HCT116 (cell line): ENCODE measurements around the gene SLC25A3. TPM values are rescaled to one million over a fixed set of nuclear protein-coding genes. Genes with fewer than 3 reads are reported as not detected.

Source experiments
- ATAC-seq: fragments of 200-7000 bp; cut with Tn5 transposase; 2 replicates; pipeline ENCODE4 v1.9.1; 2020; ENCODE audit warnings: mild to moderate bottlenecking, moderate library complexity
- BruUV-seq: library from RNA; stranded (reverse); fragments of 400-500 nt; replicated peaks from 2 replicates; lab custom pipeline; 2021; lab: Mats Ljungman, UMichigan
- CTCF ChIA-PET: fragments of 300-600 bp; sonication (Branson Sonifier 250); formaldehyde crosslinking; loops from one replicate; lab custom pipeline; 2021; ENCODE audit warnings: antibody characterized with exemption; lab: Charles Lee
- POLR2A ChIA-PET: fragments of 300-600, 350-600 bp; sonication (Branson Sonifier 250); formaldehyde crosslinking; loops from one replicate; lab custom pipeline; 2021; ENCODE audit warnings: antibody characterized with exemption; lab: Charles Lee
- RAD21 ChIA-PET, 2 experiments: fragments of 300-600 bp; sonication (Branson Sonifier 250); formaldehyde crosslinking; loops; one replicate each; lab custom pipeline; 2023; ENCODE audit warnings: low total read pairs in 2 of 2; ENCODE audit not compliant: uncharacterized antibody in 2 of 2, unreplicated experiment in 2 of 2, low non-redundant PET in 1 of 2; lab: Charles Lee
- DNase-seq: peaks from one replicate; pipeline ENCODE4 v3.0.0-alpha.2; 2010; ENCODE audit warnings: low read depth, low spot score
- H2AFZ ChIP-seq: fragments of 200-600 bp; shearing (Covaris generic), sonication (generic); 2 replicates; pipeline ENCODE4 v1.6.1; 2017; ENCODE audit warnings: low read depth, mixed run types, mixed read lengths, antibody characterized with exemption, low read length; ENCODE audit not compliant: poor library complexity, severe bottlenecking
- H3K27ac ChIP-seq: 2 replicates; pipeline ENCODE4 v1.5.1; 2012; ENCODE audit warnings: low read depth, low read length
- H3K27me3 ChIP-seq: fragments of 200-600 bp; sonication (generic); 2 replicates; pipeline ENCODE4 v1.6.1; 2016; ENCODE audit warnings: mixed run types, low read length, mixed read lengths; ENCODE audit not compliant: insufficient read depth
- H3K36me3 ChIP-seq, 2 experiments: fragments of 200-500 bp in 1 of 2; fragments of 200-600 bp in 1 of 2; sonication (Bioruptor generic) in 1 of 2; sonication (generic) in 1 of 2; 2 replicates each; pipeline versions ENCODE4 v1.5.1 to v1.6.1; 2014 to 2016; ENCODE audit warnings: low read length in 2 of 2, inconsistent platforms in 1 of 2, mixed read lengths in 1 of 2, mixed run types in 1 of 2; ENCODE audit not compliant: insufficient read depth in 2 of 2, control insufficient read depth in 1 of 2
- H3K4me1 ChIP-seq, 2 experiments: fragments of 200-600 bp in 1 of 2; sonication (generic) in 1 of 2; 2 replicates each; pipeline versions ENCODE4 v1.5.1 to v1.6.1; 2012 to 2017; ENCODE audit warnings: low read length in 2 of 2, inconsistent platforms in 1 of 2, mild to moderate bottlenecking in 1 of 2, mixed read lengths in 1 of 2, mixed run types in 1 of 2, moderate library complexity in 1 of 2; ENCODE audit not compliant: insufficient read depth in 2 of 2, control insufficient read depth in 1 of 2
- H3K4me2 ChIP-seq: fragments of 200-600 bp; sonication (generic); 2 replicates; pipeline ENCODE4 v1.6.1; 2017; ENCODE audit warnings: mixed run types, low read length, mixed read lengths
- H3K4me3 ChIP-seq, 2 experiments: fragments of 200-600 bp in 1 of 2; sonication (generic) in 1 of 2; replicated peaks in 1 of 2; 2 replicates each; pipeline ENCODE4 v1.5.1; 2011 to 2016; ENCODE audit warnings: low read length in 2 of 2, control low read depth in 1 of 2, low read depth in 1 of 2, mild to moderate bottlenecking in 1 of 2, mixed read lengths in 1 of 2, mixed run types in 1 of 2
- H3K79me2 ChIP-seq: fragments of 200-600 bp; sonication (generic); 2 replicates; pipeline ENCODE4 v1.6.1; 2017; ENCODE audit warnings: mild to moderate bottlenecking, mixed run types, low read length, moderate library complexity, mixed read lengths; ENCODE audit not compliant: insufficient read depth
- H3K9ac ChIP-seq: fragments of 200-600 bp; sonication (generic); 2 replicates; pipeline ENCODE4 v1.6.1; 2016; ENCODE audit warnings: low read length, mixed read lengths
- H3K9me2 ChIP-seq: fragments of 200-600 bp; sonication (generic), shearing (Covaris generic); 2 replicates; pipeline ENCODE4 v1.6.1; 2017; ENCODE audit warnings: mixed run types, mild to moderate bottlenecking, moderate library complexity; ENCODE audit not compliant: insufficient read depth
- H3K9me3 ChIP-seq, 2 experiments: fragments of 200-500 bp in 1 of 2; fragments of 200-600 bp in 1 of 2; sonication (Bioruptor generic) in 1 of 2; sonication (generic) in 1 of 2; 2 replicates each; pipeline ENCODE4 v1.6.1; 2014 to 2017; ENCODE audit warnings: low read length in 2 of 2, mixed read lengths in 2 of 2, inconsistent platforms in 1 of 2, low read depth in 1 of 2, mild to moderate bottlenecking in 1 of 2, mixed run types in 1 of 2, moderate library complexity in 1 of 2; ENCODE audit not compliant: control insufficient read depth in 1 of 2, insufficient read depth in 1 of 2
- H4K20me1 ChIP-seq: fragments of 200-600 bp; sonication (generic), shearing (Covaris generic); 2 replicates; pipeline ENCODE4 v1.6.1; 2017; ENCODE audit warnings: mixed run types, mild to moderate bottlenecking, moderate library complexity; ENCODE audit not compliant: insufficient read depth
- CEBPB ChIP-seq: IDR thresholded peaks from 2 replicates; pipeline ENCODE4 v1.6.1; 2012; ENCODE audit warnings: low read depth
- ELF1 ChIP-seq: IDR thresholded peaks from 2 replicates; pipeline ENCODE4 v1.6.1; 2012; ENCODE audit warnings: low read depth, borderline replicate concordance
- EZH2 ChIP-seq: fragments of 200-600 bp; sonication (generic); IDR thresholded peaks from 2 replicates; pipeline ENCODE4 v1.6.1; 2017; ENCODE audit warnings: antibody characterized with exemption, mixed run types
- FOSL1 ChIP-seq: IDR thresholded peaks from 2 replicates; pipeline ENCODE4 v1.6.1; 2012; ENCODE audit warnings: low read depth
- POLR2A ChIP-seq: IDR thresholded peaks from 2 replicates; pipeline ENCODE4 v1.7.0; 2011; ENCODE audit warnings: borderline replicate concordance; ENCODE audit not compliant: insufficient read depth, insufficient read length; ENCODE audit errors: extremely low read depth
- RAD21 ChIP-seq: IDR thresholded peaks from 2 replicates; pipeline ENCODE4 v1.6.1; 2012; ENCODE audit warnings: low read depth, mild to moderate bottlenecking
- REST ChIP-seq: IDR thresholded peaks from 2 replicates; pipeline ENCODE4 v1.6.1; 2012; ENCODE audit warnings: low read depth
- SIN3A ChIP-seq: IDR thresholded peaks from 2 replicates; pipeline ENCODE4 v1.6.1; 2012; ENCODE audit warnings: low read depth
- SP1 ChIP-seq: IDR thresholded peaks from 2 replicates; pipeline ENCODE4 v1.6.1; 2012; ENCODE audit warnings: low read depth
- SRF ChIP-seq: IDR thresholded peaks from 2 replicates; pipeline ENCODE4 v1.6.1; 2012; ENCODE audit warnings: low read depth
- TCF7L2 ChIP-seq: IDR thresholded peaks from 2 replicates; pipeline ENCODE4 v1.7.0; 2011; ENCODE audit warnings: borderline replicate concordance, inconsistent platforms; ENCODE audit not compliant: insufficient read depth, insufficient read length; ENCODE audit errors: extremely low read depth
- YY1 ChIP-seq: IDR thresholded peaks from 2 replicates; pipeline ENCODE4 v1.6.1; 2011; ENCODE audit warnings: low read length, low read depth, moderate library complexity, mild to moderate bottlenecking; ENCODE audit not compliant: insufficient replicate concordance; ENCODE audit errors: extremely low read depth
- ZFX ChIP-seq: fragments of 450-650 bp; IDR thresholded peaks from 2 replicates; pipeline ENCODE4 v1.6.1; 2017
- ZNF274 ChIP-seq: fragments of 200-500 bp; sonication (Bioruptor generic); IDR thresholded peaks from 2 replicates; pipeline ENCODE4 v1.6.1; 2014; ENCODE audit warnings: mild to moderate bottlenecking, low read depth, low read length, inconsistent platforms
- intact Hi-C: fragments of 100-400 bp; cut with micrococcal nuclease; formaldehyde crosslinking; loops from 2 replicates; pipeline ENCODE4 v1.10.0; 2022
- total RNA-seq: library from RNA; stranded (reverse); gene quantifications from one replicate; pipeline ENCODE4 v1.2.1, GENCODE V29; 2021; ENCODE audit not compliant: unreplicated experiment

SLC25A3 gene
- total RNA-seq, 1 experiment from 2014 or later = 927 TPM

- TF ChIP-seq REST (no peak), ELF1 (peak; percentile 58; the same call in 1 of the 2 replicates), POLR2A (peak; percentile 97), FOSL1 (peak; percentile 5; the same call in 1 of the 2 replicates), RAD21 (no peak), SIN3A (peak; percentile 93)
Observed at GRCh38 chr12:98593351-98594049, at the start of gene SLC25A3 (continued).

GRCh38 chr12:98543701-98544100 lies 49.8 kb upstream of the SLC25A3 start:
- Histone ChIP-seq H3K9me3 (no peaks in the 10 kb centered on the region), H3K36me3 (peaks cover 45 to 58% of the 10 kb centered on the region in 2 experiments), H3K79me2 (peaks cover 71% of the 10 kb centered on the region), H3K4me1 (no peaks in the 10 kb centered on the region), H2AFZ (no peak overlapping the region), H3K27ac (no peak overlapping the region), H3K9ac (no peak overlapping the region), H3K27me3 (no peaks in the 10 kb centered on the region), H4K20me1 (peaks cover 14% of the 10 kb centered on the region; the same call in 1 of the 2 replicates), H3K4me2 (no peak overlapping the region), H3K4me3 (no peak overlapping the region), H3K9me2 (no peaks in the 10 kb centered on the region)
- BruUV-seq = no TSS peak
- ATAC-seq (no peak), DNase-seq (no peak)
- ChIA-PET CTCF (interaction anchor here (1.0 to 1.6 kb wide), 3 partner anchors 11 to 28 kb away, joined by 3 to 10 read pairs (median 6); no protein-coding TSS in a partner anchor), POLR2A (no interaction called here), RAD21 (no interaction called here)
- intact Hi-C loops = no loop called here
- TF ChIP-seq SIN3A (no peak), SRF (no peak), POLR2A (no peak), YY1 (no peak), SP1 (no peak), TCF7L2 (no peak), CEBPB (no peak), EZH2 (no peak), ZFX (no peak), ZNF274 (no peak)
- TF ChIP-seq, all 23 proteins: peak for 0
